ENCODE results near the gene FOLR2.

DNA sequence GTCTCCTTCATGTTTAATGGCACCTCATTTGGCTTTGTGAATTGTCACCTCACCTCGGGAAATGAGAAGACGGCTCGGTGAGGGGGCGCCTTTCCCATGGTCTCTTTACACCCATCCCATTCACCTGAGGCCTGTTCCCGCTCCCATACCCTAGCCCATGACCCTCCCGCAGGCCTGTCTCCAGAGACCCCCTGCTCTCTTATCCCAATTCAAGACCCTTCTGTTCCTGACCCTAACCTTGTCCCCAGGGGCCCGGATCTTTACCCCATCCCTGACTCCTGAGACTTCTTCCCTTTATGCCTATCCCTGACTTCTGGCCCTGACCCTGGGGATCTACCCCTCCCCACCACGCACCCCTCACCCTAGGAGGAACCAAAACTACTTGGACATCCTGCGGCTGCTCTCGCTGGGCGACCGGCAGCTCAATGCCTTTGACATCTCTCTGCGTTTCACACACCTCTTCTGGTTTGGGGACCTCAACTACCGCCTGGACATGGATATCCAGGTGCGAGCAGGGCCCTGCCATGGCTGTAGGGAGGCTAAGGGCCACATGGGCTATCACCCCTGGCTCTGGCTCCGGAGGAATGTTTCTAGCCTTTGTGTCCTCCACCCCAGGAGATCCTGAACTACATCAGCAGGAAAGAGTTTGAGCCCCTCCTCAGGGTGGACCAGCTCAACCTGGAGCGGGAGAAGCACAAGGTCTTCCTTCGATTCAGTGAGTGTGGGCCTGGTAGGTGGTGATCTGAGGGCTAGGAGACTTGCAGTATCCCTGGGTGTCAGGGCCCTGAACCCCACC lies 15.9 kb downstream of the FOLR2 start:
- no peak for TF ChIP-seq TAF1 (IDR thresholded peaks at IDR 0.05; ENCODE audit: low read depth)
- TF ChIP-seq EGR1 (IDR thresholded peaks at IDR 0.05) = no peak
- TF ChIP-seq CREB1 (IDR thresholded peaks at IDR 0.05; ENCODE audit: low read depth) = no peak
- TF ChIP-seq YY1 (IDR thresholded peaks at IDR 0.05; ENCODE audit: low read depth) = no peak
- no peak for TF ChIP-seq CEBPB (IDR thresholded peaks at IDR 0.05)
- no peak for TF ChIP-seq RAD21 (IDR thresholded peaks at IDR 0.05; ENCODE audit: low read depth)
- no peak for TF ChIP-seq EP300 (IDR thresholded peaks at IDR 0.05; ENCODE audit: borderline replicate concordance)
- no peak for TF ChIP-seq ZBTB7A (IDR thresholded peaks at IDR 0.05; ENCODE audit: low read depth)
- TF ChIP-seq, protein P1, sequence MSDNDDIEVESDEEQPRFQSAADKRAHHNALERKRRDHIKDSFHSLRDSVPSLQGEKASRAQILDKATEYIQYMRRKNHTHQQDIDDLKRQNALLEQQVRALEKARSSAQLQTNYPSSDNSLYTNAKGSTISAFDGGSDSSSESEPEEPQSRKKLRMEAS (IDR thresholded peaks at IDR 0.05) = no peak
- TF ChIP-seq TEAD4 (IDR thresholded peaks at IDR 0.05) = no peak

Measured in Ishikawa (cell line).